Ishikawa (cell line): ENCODE measurements around the gene NT5DC1.

Source experiments
- CEBPB ChIP-seq: IDR thresholded peaks from 2 replicates; pipeline ENCODE4 v1.6.1; 2012
- CREB1 ChIP-seq: IDR thresholded peaks from 2 replicates; pipeline ENCODE4 v1.6.1; 2012; ENCODE audit warnings: low read depth
- EP300 ChIP-seq: IDR thresholded peaks from 2 replicates; pipeline ENCODE4 v1.6.1; 2012; ENCODE audit warnings: borderline replicate concordance
- MAX ChIP-seq: IDR thresholded peaks from 2 replicates; pipeline ENCODE4 v1.6.1; 2012
- RAD21 ChIP-seq: IDR thresholded peaks from 2 replicates; pipeline ENCODE4 v1.6.1; 2012; ENCODE audit warnings: low read depth
- REST ChIP-seq: IDR thresholded peaks from 2 replicates; pipeline ENCODE4 v1.6.1; 2012; ENCODE audit warnings: low read depth, mild to moderate bottlenecking
- TAF1 ChIP-seq: IDR thresholded peaks from 2 replicates; pipeline ENCODE4 v1.6.1; 2012; ENCODE audit warnings: low read depth, mild to moderate bottlenecking
- TEAD4 ChIP-seq: IDR thresholded peaks from 2 replicates; pipeline ENCODE4 v1.6.1; 2012

- TF ChIP-seq REST (no peak), CREB1 (no peak), TAF1 (no peak), CEBPB (no peak), EP300 (no peak), TEAD4 (no peak), RAD21 (no peak), MAX (no peak)
Measured at GRCh38 chr6:116176596-116176995, 75.9 kb downstream of the NT5DC1 start.
